Trophoblast cell (in vitro differentiated cells and primary cell): Measurements from ENCODE around the gene RTL10.

Experiments
- DNase-seq, 2 donors: peaks; one replicate each; pipeline ENCODE4 v3.0.0-alpha.2; 2016
- H2AFZ ChIP-seq: 2 replicates; pipeline ENCODE4 v1.6.1; 2013; ENCODE audit warnings: low read length, moderate library complexity, mild to moderate bottlenecking; ENCODE audit not compliant: insufficient read depth, poor library complexity
- H2AK5ac ChIP-seq: 2 replicates; pipeline ENCODE4 v1.6.1; 2013; ENCODE audit warnings: mild to moderate bottlenecking, low read length
- H2BK120ac ChIP-seq: 2 replicates; pipeline ENCODE4 v1.6.1; 2013; ENCODE audit warnings: low read length, mild to moderate bottlenecking, moderate library complexity; ENCODE audit not compliant: insufficient read depth, poor library complexity
- H2BK12ac ChIP-seq: 2 replicates; pipeline ENCODE4 v1.6.1; 2013; ENCODE audit warnings: mild to moderate bottlenecking, low read length, moderate library complexity
- H2BK5ac ChIP-seq: 2 replicates; pipeline ENCODE4 v1.6.1; 2013; ENCODE audit warnings: low read length, low read depth, moderate library complexity, mild to moderate bottlenecking; ENCODE audit not compliant: poor library complexity
- H3K14ac ChIP-seq: 2 replicates; pipeline ENCODE4 v1.6.1; 2013; ENCODE audit warnings: mild to moderate bottlenecking, low read length
- H3K18ac ChIP-seq: 2 replicates; pipeline ENCODE4 v1.6.1; 2013; ENCODE audit warnings: mild to moderate bottlenecking, low read length
- H3K23ac ChIP-seq: 2 replicates; pipeline ENCODE4 v1.6.1; 2013; ENCODE audit warnings: low read length
- H3K27ac ChIP-seq: 2 replicates; pipeline ENCODE4 v1.5.1; 2013; ENCODE audit warnings: low read depth, mild to moderate bottlenecking, inconsistent platforms, low read length, moderate library complexity
- H3K27me3 ChIP-seq: 2 replicates; pipeline ENCODE4 v1.6.1; 2013; ENCODE audit warnings: inconsistent platforms, mild to moderate bottlenecking, low read length, moderate library complexity; ENCODE audit not compliant: insufficient read depth
- H3K36me3 ChIP-seq, 2 experiments: 1 replicate in 1 of 2; 2 replicates in 1 of 2; pipeline ENCODE4 v1.6.1; 2013; ENCODE audit warnings: low read length in 2 of 2, mild to moderate bottlenecking in 2 of 2, moderate library complexity in 1 of 2; ENCODE audit not compliant: insufficient read depth in 2 of 2, control insufficient read depth in 1 of 2
- H3K4ac ChIP-seq: 2 replicates; pipeline ENCODE4 v1.6.1; 2013; ENCODE audit warnings: low read depth, mild to moderate bottlenecking, low read length, moderate library complexity
- H3K4me1 ChIP-seq, 2 experiments: 1 replicate in 1 of 2; 2 replicates in 1 of 2; pipeline ENCODE4 v1.6.1; 2013; ENCODE audit warnings: low read length in 2 of 2, mild to moderate bottlenecking in 2 of 2, moderate library complexity in 1 of 2; ENCODE audit not compliant: insufficient read depth in 2 of 2, control insufficient read depth in 1 of 2
- H3K4me2 ChIP-seq: 2 replicates; pipeline ENCODE4 v1.6.1; 2013; ENCODE audit warnings: inconsistent platforms, mild to moderate bottlenecking, low read length, moderate library complexity
- H3K4me3 ChIP-seq: 2 replicates; pipeline ENCODE4 v1.5.1; 2013; ENCODE audit warnings: mild to moderate bottlenecking, low read depth, low read length, inconsistent platforms
- H3K79me1 ChIP-seq: one replicate; pipeline ENCODE4 v1.6.1; 2013; ENCODE audit warnings: low read length
- H3K79me2 ChIP-seq: 2 replicates; pipeline ENCODE4 v1.6.1; 2013; ENCODE audit warnings: low read length, mild to moderate bottlenecking; ENCODE audit not compliant: control insufficient read depth, insufficient read depth, poor library complexity
- H3K9ac ChIP-seq: 2 replicates; pipeline ENCODE4 v1.6.1; 2013; ENCODE audit warnings: mild to moderate bottlenecking, low read length
- H3K9me3 ChIP-seq: 2 replicates; pipeline ENCODE4 v1.6.1; 2013; ENCODE audit warnings: low read depth, mild to moderate bottlenecking, control low read depth, inconsistent platforms, low read length; ENCODE audit not compliant: insufficient read depth
- H4K12ac ChIP-seq: 2 replicates; pipeline ENCODE4 v1.6.1; 2013; ENCODE audit warnings: low read depth, mild to moderate bottlenecking, low read length, moderate library complexity
- H4K8ac ChIP-seq: 2 replicates; pipeline ENCODE4 v1.6.1; 2013; ENCODE audit warnings: low read depth, mild to moderate bottlenecking, low read length, moderate library complexity
- H4K91ac ChIP-seq: one replicate; pipeline ENCODE4 v1.6.1; 2013; ENCODE audit warnings: low read depth, mild to moderate bottlenecking, low read length, moderate library complexity
- WGBS: extraction: QIAGEN DNeasy Blood & Tissue Kit; methylation state at CpG from one replicate; pipeline ENCODE4 v1.1.7; 2013; ENCODE audit warnings: missing lambda C conversion rate; ENCODE audit not compliant: insufficient read length, insufficient coverage; ENCODE audit errors: extremely low coverage; 5-methylcytosine and 5-hydroxymethylcytosine counted together

Gene RTL10

DNA sequence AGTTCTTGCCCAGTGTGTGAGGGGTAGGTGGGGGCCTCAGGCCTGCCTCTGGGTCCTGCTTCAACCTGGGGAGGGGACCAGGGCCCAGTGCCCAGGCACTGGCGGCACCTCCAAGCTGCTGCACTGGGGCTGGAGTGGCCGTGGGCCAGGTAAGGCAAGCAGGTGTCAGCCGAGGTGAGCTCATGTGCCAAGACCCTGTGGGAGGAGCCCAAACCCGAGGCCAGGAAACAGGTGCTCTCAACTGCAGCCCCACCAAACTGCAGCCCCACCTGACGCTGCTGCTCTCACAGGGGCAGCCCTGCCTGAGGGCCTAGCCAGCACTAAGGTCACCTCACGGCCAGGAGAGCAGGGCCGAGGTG, 18.1 kb upstream of the RTL10 start:
- Histone ChIP-seq H2BK5ac (no peak overlapping the region), H2BK120ac (no peak overlapping the region), H3K4me2 (no peak overlapping the region), H3K9me3 (peaks cover 1% of the 10 kb centered on the region), H3K79me1 (peaks cover 2% of the 10 kb centered on the region), H3K18ac (no peak overlapping the region), H4K12ac (no peak overlapping the region), H4K8ac (no peak overlapping the region), H3K4me3 (no peak overlapping the region), H3K27ac (no peak overlapping the region), H3K14ac (no peak overlapping the region), H3K4me1 (no peaks in the 10 kb centered on the region), H4K91ac (no peak overlapping the region), H3K23ac (no peak overlapping the region), H2AK5ac (no peak overlapping the region), H3K4ac (no peak overlapping the region), H3K79me2 (no peaks in the 10 kb centered on the region), H3K9ac (no peak overlapping the region), H3K36me3 (no peaks in the 10 kb centered on the region), H2BK12ac (no peak overlapping the region), H2AFZ (no peak overlapping the region), H3K27me3 (no peaks in the 10 kb centered on the region)
- no peak for DNase-seq
- WGBS = no CpG with 5 or more reads among the region's 7 CpGs

GRCh38 chr22:19871845-19872778, 17.4 kb upstream of the RTL10 start:
- Histone ChIP-seq H4K91ac (no peak overlapping the region), H3K27ac (no peak overlapping the region), H3K23ac (no peak overlapping the region), H3K9me3 (peaks cover 1% of the 10 kb centered on the region), H3K4me1 (no peaks in the 10 kb centered on the region), H4K12ac (no peak overlapping the region), H3K18ac (no peak overlapping the region), H3K4me2 (no peak overlapping the region), H3K9ac (no peak overlapping the region), H3K79me1 (peaks cover 2% of the 10 kb centered on the region), H3K14ac (no peak overlapping the region), H4K8ac (no peak overlapping the region), H2BK120ac (no peak overlapping the region), H3K4me3 (no peak overlapping the region), H3K4ac (no peak overlapping the region), H2BK12ac (no peak overlapping the region), H3K36me3 (no peaks in the 10 kb centered on the region), H2BK5ac (no peak overlapping the region), H2AK5ac (no peak overlapping the region), H3K79me2 (no peaks in the 10 kb centered on the region), H2AFZ (no peak overlapping the region), H3K27me3 (no peaks in the 10 kb centered on the region)
- WGBS = no CpG with 5 or more reads among the region's 16 CpGs
- no peak for DNase-seq

- WGBS = no CpG with 5 or more reads among the region's 19 CpGs
- Histone ChIP-seq H3K27ac (no peak overlapping the region), H3K79me2 (no peaks in the 10 kb centered on the region), H3K9ac (no peak overlapping the region), H3K27me3 (no peaks in the 10 kb centered on the region), H3K4me2 (no peak overlapping the region), H4K12ac (no peak overlapping the region), H2BK120ac (no peak overlapping the region), H3K36me3 (no peaks in the 10 kb centered on the region), H3K4me1 (no peaks in the 10 kb centered on the region), H3K18ac (no peak overlapping the region), H3K9me3 (no peaks in the 10 kb centered on the region), H2BK5ac (no peak overlapping the region), H3K23ac (no peak overlapping the region), H4K91ac (no peak overlapping the region), H2BK12ac (peak overlapping the region; percentile 38), H3K79me1 (peaks cover 2% of the 10 kb centered on the region), H2AK5ac (peak overlapping the region; percentile 35), H3K4me3 (no peak overlapping the region), H4K8ac (no peak overlapping the region), H3K4ac (no peak overlapping the region), H3K14ac (peak overlapping the region; percentile 28), H2AFZ (no peak overlapping the region)
- no peak for DNase-seq
These were observed 16.6 kb upstream of the RTL10 start for GRCh38 chr22:19871023-19871844.

- Histone ChIP-seq H3K9me3 (no peaks in the 10 kb centered on the region), H3K27ac (no peak overlapping the region), H3K23ac (no peak overlapping the region), H2AFZ (no peak overlapping the region), H4K91ac (peak overlapping the region; percentile 22), H2BK5ac (no peak overlapping the region), H4K8ac (no peak overlapping the region), H3K9ac (no peak overlapping the region), H2BK12ac (peak overlapping the region; percentile 42), H3K14ac (peak overlapping the region; percentile 22), H3K79me2 (no peaks in the 10 kb centered on the region), H3K4me2 (no peak overlapping the region), H3K36me3 (no peaks in the 10 kb centered on the region), H2AK5ac (peak overlapping the region; percentile 13), H3K4me3 (no peak overlapping the region), H3K4ac (no peak overlapping the region), H3K4me1 (no peaks in the 10 kb centered on the region), H4K12ac (no peak overlapping the region), H3K27me3 (no peaks in the 10 kb centered on the region), H2BK120ac (no peak overlapping the region), H3K18ac (no peak overlapping the region), H3K79me1 (peaks cover 2% of the 10 kb centered on the region)
- WGBS = no CpG with 5 or more reads among the region's 30 CpGs
- peak in 1 of 2 donors; percentile 40 for DNase-seq
These were observed 15.7 kb upstream of the RTL10 start for GRCh38 chr22:19870153-19871022.
